Effector CD4-positive, alpha-beta T cell (primary cell): ENCODE data around the gene PAX8.

Experiments used
- DNase-seq: peaks from one replicate; pipeline ENCODE4 v3.0.0-alpha.2; 2020

PAX8 gene

GRCh38 chr2:113180131-113180946 lies 98.4 kb downstream of the PAX8 start:
- no peak for DNase-seq

GRCh38 chr2:113179446-113180045 lies 99.2 kb downstream of the PAX8 start:
- DNase-seq: no peak

DNA sequence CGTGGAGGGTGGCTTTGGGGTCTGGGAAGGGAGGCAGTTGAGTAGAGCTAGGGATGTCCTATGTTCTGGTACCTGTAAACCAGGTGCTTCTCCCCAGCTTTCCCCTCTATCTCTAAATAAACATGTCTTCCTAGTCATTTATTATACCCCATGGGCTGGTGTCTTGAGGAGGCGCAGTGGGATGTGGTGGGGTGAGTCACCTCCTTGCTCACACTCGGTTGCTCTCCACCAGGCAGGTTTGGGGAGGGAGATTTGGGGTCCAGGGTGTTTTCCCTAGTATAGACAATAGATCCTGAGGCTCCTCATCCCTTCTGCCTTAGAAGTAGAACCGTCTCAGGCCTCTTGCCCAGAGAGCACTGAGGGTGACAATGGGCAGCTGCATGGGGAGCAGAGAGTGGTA lies 99.8 kb downstream of the PAX8 start:
- DNase-seq: no peak

DNA sequence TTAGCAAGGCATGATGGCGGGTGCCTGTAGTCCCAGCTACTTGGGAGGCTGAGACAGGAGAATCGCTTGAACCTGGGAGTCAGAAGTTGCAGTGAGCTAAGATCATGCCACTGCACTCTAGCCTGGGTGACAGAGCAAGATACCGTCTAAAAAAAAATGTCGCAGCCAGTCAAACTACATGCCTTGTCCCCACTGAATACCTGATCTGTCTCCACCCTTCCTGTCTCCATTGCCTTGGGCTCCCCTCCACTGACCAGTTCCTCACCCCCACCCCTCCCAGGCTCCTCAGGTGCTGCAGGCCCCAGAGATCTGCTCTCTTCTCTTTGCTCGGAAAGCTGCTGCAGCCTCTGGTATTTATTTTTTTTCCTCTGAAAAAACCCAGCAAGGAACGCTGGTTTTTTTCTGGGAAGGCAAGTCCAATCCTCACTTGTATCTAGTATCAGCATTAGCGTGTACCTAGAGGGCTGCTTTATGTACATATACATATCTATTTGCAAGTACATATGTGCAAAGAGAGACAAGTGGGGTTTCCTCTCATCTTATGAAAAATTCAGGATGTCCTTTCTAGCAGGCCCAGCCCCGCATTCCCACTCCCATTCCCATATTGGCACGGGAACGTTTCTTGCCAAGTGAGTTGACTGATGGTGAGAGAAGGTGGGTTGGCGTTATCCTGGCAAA lies 100.5 kb downstream of the PAX8 start:
- no peak for DNase-seq

DNA sequence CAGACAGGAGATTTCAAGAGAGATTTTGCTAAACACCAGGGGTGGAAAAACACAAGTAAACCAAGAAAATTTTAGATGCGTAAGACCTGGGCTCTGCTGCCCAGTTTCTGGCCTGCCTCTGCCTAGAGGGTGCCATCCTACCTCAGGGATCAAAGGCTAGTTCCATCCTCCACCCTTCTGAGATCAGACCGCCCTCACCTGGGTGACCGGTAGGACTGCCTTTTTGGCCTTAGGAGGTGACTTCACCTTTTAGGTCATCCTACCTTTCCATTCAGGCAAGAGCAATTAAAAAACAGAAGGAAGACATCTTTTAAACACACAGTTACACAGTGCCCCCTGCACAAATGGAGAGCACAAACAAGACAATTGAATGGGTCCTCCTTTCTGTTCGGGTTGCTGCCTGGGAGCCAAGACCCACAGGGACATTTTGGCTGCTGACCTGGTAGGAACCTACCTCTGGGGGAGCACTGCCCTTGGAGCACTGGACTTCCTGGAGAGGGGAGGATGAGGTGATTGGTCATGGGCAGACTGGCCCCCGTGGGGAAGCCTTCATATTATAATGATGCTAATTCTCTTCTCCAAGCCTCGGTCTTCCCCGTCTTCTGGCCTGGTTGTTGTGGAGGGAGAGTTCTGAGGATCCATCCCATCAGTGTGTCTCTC lies 101.9 kb downstream of the PAX8 start:
- no peak for DNase-seq

GRCh38 chr2:113175736-113176695 lies 102.7 kb downstream of the PAX8 start:
- DNase-seq: no peak

DNA sequence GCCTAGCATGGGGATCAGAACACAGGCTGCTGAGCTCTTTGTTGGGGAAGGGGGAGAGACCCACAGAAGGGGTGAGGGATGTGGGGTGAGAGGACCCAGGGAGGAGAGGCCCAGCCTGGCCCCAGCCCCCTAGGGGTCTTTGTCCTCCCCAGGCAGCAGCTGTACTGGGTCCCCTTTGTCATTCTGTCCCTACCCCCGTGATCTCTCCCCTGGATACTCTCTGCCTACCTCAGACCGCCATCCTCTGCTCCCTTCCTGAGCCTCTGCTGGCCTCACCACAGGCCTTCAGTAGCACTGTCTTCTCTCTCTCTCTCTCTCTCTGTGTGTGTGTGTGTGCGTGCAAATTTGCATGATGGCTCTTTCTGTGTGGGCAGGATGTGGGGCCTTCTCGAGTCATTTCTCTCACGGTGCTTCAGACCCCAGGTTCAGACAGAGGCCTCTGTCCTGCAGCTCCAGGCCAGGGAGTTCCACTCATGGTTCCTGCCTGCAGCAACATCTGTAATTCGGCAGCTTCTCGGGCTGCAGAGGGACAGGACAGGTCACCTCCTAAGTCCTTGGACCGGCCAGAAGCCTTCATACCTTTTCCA lies 103.6 kb downstream of the PAX8 start:
- peak; percentile 45 for DNase-seq

GRCh38 chr2:113174376-113174750 lies 104.4 kb downstream of the PAX8 start:
- no peak for DNase-seq

- DNase-seq: peak; percentile 77
Measured at GRCh38 chr2:113173542-113174375, 105.0 kb downstream of the PAX8 start, which contains the start of gene PSD4. Gene PSD4, plus strand, starts transcription at chr2:113173971. Its CDS starts 8,486 bp downstream, at chr2:113182457.

DNA sequence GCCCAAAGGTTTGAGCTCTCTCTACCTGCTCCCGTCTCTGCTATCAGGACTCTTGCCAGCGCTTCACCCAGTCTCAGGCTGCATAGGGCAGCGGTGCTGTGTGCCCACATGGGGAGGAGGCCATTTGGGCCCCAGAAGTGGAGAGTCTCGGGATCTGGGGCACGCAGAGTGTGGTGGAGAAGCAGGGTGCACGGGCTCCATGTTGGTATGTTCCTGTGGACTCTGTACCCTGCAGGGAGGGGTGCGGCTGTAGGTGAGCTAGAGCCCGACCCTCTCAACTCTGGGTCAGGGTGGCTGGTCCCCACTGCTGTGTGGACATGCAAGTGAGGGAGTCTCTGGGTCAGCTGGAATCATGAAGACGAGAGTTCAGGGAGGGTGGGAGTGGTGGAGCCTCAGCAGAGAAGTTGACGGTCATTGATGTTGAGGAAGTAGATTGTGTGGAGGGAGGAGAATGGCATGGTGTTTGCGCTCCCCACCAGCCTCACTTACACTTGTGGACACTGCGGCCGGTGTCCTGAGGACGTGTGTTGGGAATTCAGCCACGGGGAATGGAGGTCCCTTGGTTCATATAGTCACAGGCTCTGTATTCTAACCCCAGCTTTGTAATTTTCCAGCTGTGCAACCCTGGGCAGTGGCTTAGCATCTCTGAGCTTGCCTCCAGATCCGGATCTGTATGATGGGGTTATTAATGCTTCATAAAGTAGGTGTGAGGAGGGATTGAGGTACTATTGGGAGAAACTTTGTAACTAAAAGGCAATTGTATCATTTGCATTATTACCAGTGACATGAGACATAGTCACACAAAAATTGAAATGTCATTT lies 105.8 kb downstream of the PAX8 start:
- no peak for DNase-seq

DNA sequence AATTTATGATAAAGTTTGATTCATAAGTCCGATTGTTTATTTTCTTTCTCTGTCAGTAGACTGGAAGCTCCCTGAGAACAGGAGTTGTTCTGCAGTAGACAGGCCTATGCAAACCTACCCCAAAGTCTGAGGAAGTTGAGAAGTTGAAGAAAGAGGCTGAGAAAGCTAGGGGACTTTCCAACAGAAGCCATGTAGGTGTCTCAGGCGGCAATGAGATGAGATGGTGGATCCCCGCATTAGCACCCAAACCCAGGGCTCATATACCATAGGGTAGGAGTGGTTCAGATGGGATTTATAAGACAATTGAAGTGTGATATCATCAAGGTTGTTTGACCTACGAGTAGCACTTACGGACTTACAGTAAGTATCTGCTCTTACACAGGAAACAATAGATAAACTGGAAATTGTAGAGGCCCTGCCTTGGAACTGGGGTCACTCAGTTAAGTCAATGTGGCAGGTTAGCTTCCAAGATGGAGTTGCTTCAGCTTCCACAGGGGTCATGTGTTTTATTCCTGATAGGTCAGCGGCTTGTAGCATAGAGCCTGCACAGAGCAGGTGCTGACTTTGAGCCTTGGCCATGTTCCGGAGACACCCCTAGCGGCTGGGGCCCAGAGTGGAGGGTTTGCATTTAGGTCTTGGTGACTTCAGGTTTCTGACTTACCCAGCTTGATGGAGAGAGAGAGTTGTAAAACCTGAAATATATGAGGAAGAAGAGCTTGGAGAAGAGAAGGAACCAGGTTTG lies 107.2 kb downstream of the PAX8 start:
- no peak for DNase-seq

GRCh38 chr2:113169586-113169985 lies 109.1 kb downstream of the PAX8 start:
- DNase-seq: no peak

- DNase-seq: no peak
Measured at GRCh38 chr2:113169002-113169530, 109.7 kb downstream of the PAX8 start.

DNA sequence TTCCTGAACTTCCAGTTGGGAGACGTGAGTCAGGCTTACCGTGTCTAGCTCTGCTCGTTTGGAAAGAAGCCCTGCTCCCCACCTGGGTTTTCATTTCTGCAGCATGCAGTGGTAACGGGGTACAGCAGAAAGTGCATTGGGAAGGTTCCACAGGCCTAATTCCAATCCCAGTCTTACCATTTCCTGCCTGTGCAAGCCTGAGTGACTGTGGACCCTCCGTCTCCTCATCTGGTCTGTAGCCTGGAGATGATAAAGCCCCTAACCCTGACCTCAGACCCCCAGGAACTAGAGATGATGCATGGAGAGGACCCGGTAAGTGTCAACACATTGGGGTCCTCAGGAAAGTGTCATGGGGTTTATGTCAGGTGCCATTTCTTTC lies 110.8 kb downstream of the PAX8 start:
- no peak for DNase-seq

- no peak for DNase-seq
Measured at GRCh38 chr2:113167115-113167932, 111.4 kb downstream of the PAX8 start.

DNA sequence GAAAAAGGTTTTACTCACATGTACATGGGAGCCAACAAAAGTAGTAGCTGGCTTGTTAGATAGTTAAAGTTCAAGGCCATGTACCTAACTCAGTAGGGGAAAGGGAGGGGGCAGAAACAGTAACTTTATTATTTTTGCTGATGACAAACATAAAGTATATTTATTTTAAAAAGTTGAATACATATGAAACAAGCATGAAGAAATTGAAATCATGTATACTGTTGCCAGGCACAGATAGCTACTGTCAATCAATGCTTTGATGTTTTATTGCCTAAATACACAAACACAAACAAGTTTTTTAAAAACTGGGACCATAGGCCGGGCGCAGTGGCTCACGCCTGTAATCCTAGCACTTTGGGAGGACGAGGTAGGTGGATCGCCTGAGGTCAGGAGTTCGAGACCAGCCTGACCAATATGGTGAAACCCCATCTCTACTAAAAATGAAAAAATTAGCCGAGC lies 112.5 kb downstream of the PAX8 start:
- no peak for DNase-seq
